Activated naive CD4-positive, alpha-beta T cell treated with anti-CD3 and anti-CD28 coated beads, Interleukin-2, amount 10 ng/mL, durations not matched to agents 5 hours and 36 hours (primary cell): Measurements from ENCODE around the gene ACER3. TPM values are rescaled to one million over a fixed set of nuclear protein-coding genes. Genes with fewer than 3 reads are reported as not detected.

Source experiments
- total RNA-seq, 2 experiments: library from RNA; stranded (reverse); gene quantifications; one replicate each; pipeline ENCODE4 v1.2.3, GENCODE V29; 2021

ACER3 gene
- total RNA-seq: 10 to 100 TPM in 1 of 2 experiments, 1 to 10 TPM in 1; 9.7 to 10.1 TPM

DNA sequence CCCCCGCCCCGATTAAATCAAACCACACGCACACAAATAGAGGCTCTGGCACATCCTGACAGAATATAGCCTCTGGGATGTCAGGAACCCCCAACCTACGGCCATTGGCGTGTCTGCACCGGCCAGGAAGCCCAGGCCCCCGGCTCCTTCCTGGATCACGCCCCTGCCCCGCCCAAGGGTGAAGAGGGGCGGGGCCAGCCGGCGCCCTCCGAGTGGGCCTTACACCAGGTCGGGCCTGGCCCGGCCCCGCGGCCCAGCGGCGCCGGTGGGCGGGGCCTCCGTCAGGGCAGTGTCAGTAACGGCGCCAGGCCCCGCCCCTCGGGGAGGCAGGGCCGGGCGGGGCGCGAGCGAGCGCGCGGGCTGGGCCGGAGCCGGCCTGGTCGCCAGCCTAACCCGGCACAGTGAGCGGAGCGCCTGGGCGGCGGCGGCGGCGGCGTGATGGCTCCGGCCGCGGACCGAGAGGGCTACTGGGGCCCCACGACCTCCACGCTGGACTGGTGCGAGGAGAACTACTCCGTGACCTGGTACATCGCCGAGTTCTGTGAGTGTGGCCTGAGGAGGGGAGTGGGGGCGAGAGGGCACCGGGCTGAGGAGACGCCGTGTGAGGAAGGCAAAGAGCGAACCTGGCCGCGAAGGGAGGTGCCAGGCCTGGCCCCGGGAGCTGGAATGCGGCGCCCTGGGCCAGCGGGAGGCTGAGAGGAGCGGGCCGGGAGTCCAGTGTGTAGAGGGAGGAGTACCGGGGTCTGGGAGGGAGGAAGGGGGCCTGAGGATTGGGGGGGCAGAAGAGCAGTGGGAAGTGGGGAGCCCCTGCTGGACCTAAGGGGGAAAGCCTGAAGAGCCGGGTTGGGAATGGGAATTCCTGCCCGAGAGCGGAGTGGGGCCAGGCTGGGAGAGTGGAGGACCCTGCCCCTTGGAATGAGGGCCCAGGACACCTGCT is at the start of gene ACER3:
ACER3 (plus strand) TSS at position 380 of the 937 bp plus-strand sequence; CDS start at position 439, 59 bp downstream.

GRCh38 chr11:77066229-77067042 is 205.7 kb downstream of the ACER3 start, which contains the start of gene CAPN5:
Gene CAPN5, plus strand, starts transcription at chr11:77066971. Its CDS starts 17,916 bp downstream, at chr11:77084887.

Other genes with a start within 250 kb of the ACER3 start
- gene LRRC32, start 190.2 kb upstream of the ACER3 start, total RNA-seq: 1 to 10 TPM; 2.5 to 2.7 TPM
- gene TSKU, start 77.6 kb upstream of the ACER3 start, total RNA-seq: 1 to 10 TPM; 3.0 to 3.5 TPM
- not detected for gene B3GNT6, start 173.5 kb downstream of the ACER3 start, total RNA-seq
- 1 to 10 TPM; 2.8 to 3.7 TPM for gene CAPN5, start 206.1 kb downstream of the ACER3 start, total RNA-seq
- not detected for gene OMP, start 241.9 kb downstream of the ACER3 start, total RNA-seq